HG02852 (cell line): ENCODE measurements around the gene TMEM258.

ENCODE experiments used
- ATAC-seq: cut with Tn5 transposase; IDR thresholded peaks from one replicate; pipeline ENCODE4 v1.9.1; 2021; ENCODE audit warnings: mild to moderate bottlenecking, moderate library complexity; ENCODE audit not compliant: unreplicated experiment

Gene TMEM258

DNA sequence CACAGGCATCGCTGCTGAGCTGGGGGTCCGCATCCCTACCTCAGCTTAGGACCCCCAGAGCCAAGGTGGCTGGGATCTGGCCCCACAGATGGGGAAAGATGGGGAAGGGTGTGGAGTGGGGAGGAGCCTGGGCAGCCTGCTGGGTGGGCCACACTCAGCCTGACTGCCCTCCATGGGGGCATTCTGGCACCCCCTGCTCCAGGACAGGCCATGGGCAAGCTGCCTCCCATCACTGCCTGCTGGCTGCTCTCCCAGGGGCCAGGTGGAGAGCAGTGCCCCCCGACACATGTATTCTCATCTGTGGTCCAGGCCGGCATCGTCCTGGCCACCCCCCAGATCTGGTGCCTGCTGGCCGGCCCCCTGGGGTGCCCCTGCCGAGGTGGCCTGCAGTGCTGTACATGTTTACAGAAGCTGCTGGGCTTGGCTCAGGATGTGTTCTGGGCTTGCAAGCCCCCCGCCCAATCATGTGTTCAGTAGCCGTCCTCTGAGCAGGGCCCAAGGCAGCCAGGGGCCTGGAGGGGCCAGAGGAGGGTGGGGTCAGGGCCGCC lies 47.7 kb downstream of the TMEM258 start:
- ATAC-seq: no peak

DNA sequence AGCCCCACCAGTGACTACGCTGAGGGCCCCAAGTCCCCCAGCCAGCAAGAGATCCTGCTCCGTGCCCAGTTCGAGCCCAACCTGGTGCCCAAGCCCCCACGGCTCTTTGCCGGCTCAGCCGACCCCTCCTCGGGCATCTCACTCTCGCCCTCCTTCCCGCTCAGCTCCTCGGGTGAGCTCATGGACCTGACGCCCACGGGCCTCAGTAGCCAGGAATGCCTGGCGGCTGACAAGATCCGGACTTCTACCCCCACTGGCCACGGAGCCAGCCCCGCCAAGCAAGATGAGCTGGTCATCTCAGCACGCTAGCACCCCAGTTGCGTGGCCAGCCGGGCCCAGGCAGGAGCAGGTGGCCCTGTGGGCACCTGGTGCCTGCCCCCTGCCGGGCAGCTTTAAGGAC lies 48.2 kb downstream of the TMEM258 start:
- ATAC-seq: no peak

DNA sequence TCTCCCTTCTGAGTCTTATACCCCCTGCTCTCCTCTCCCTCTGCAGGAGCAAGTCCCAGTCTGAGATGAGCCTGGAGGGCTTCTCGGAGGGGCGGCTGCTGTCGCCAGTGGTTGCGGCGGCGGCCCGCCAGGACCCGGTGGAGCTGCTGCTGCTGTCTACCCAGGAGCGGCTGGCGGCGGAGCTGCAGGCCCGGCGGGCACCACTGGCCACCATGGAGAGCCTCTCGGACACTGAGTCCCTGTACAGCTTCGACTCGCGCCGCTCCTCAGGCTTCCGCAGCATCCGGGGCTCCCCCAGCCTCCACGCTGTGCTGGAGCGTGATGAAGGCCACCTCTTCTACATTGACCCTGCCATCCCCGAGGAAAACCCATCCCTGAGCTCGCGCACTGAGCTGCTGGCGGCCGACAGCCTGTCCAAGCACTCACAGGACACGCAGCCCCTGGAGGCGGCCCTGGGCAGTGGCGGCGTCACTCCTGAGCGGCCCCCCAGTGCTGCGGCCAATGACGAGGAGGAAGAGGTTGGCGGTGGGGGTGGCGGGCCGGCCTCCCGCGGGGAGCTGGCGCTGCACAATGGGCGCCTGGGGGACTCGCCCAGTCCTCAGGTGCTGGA lies 48.8 kb downstream of the TMEM258 start:
- no peak for ATAC-seq

DNA sequence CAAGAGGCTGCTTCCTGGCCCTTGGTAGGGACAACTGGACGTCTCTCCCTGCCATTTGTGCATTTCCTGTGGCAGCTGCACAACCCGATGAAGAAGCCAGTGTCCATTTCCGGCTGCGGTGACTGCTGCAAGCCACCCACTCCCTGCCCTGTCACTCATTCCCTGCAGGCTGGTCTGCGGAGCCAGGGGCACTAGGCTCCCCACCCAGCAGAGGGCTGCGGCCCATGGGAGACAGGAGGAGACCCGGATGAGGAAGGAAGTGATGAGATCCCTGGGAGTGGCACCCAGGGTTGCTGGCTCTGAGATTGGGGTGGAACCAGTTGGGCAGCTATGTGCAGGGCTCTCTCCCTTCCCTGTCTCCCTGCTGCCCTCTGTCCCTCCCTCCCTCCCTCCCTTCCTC lies 50.0 kb downstream of the TMEM258 start:
- no peak for ATAC-seq

DNA sequence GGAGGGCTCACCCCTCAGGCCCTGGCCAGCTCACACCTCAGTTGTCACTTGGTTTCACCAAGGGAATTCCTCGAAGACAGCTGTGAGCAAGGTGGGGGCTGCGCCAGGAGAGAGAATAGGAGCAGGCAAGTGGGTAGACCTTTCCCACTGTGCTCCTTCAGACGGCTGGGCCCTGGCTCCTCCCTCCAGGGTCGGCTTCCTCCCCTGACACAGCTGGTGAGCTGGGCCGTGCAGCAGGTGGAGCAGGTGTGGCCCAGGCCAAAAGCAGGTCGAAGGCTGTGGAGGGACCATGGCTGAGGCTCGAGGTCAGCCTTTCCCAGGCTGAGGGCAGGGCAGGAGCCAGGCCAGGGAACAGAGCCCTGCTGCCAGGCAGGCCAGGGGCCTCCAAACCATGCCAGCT lies 52.4 kb downstream of the TMEM258 start:
- no peak for ATAC-seq

DNA sequence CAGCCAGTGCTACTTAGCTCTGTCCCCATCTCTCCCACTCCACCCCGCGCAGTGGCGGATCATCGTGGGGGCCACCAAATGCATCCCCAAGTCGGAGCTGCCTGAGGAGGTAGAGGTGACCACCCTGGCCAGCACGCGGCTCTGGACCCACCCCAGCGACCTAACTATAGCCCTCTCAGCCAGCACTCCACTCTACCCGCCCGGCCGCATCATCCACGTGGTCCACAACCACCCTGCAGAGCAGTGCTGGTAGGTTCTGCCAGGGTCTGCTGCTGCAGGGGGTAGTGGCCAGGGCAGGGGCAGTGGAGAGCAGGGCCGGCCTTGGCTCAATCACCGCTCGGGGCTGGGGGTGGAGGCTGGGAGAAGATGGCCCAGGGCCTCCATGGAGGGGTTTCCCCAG lies 53.0 kb downstream of the TMEM258 start:
- ATAC-seq: no peak
